ENCODE results near the gene ARHGEF3. TPM values are rescaled to one million over a fixed set of nuclear protein-coding genes. Genes with fewer than 3 reads are reported as not detected.

Gene ARHGEF3
- total RNA-seq, 1 experiment from 2014 or later = 1.3 TPM

DNA sequence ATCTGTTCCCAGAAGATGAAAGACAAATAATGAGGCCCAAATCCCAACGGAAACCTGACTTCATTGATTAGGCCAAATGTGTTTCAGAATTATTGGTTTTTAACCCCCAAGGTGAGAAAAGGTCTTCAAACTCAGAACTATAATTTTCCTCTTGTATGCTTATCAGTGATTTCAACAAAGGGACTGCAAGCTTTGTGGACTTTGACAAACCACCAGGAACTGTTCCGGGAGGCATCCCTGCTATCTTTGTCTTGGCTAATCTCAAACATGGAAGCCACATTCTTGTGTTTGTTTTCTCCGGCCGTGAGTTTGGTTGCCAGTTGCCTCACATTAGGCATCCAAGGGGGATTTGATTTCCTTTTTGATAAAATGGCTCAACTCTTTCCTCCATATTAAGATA is 19.5 kb downstream of the ARHGEF3 start:
- no peak for TF ChIP-seq EZH2 (IDR thresholded peaks at IDR 0.05; ENCODE audit: borderline replicate concordance, low read depth, low read length, poor library complexity, severe bottlenecking)
- no peaks in the 10 kb centered on the region for H3K9me3 ChIP-seq (ENCODE audit: low read depth, low read length, poor library complexity, severe bottlenecking)
- DNase-seq (ENCODE audit: low spot score) = no peak
- H3K4me1 ChIP-seq (ENCODE audit: insufficient read depth, low read length, poor library complexity, severe bottlenecking) = no peaks in the 10 kb centered on the region
- no peaks in the 10 kb centered on the region for H3K27me3 ChIP-seq (replicated peaks; ENCODE audit: insufficient read depth, low read depth, low read length, poor library complexity)
- intact Hi-C loops (cut with micrococcal nuclease; ENCODE audit: unreplicated experiment) = no loop called here
- BruUV-seq (replicated peaks) = no TSS peak
- H3K4me3 ChIP-seq (ENCODE audit: low read depth, low read length, poor library complexity, severe bottlenecking) = no peak overlapping the region
- no peak overlapping the region for H3K27ac ChIP-seq (ENCODE audit: low read depth, low read length, poor library complexity, severe bottlenecking)
- H3K36me3 ChIP-seq (ENCODE audit: insufficient read depth, low read length, poor library complexity, severe bottlenecking) = no peaks in the 10 kb centered on the region
- POLR2A ChIA-PET (ENCODE audit: low non-redundant PET) = no interaction called here
- CTCF ChIA-PET = no interaction called here

DNA sequence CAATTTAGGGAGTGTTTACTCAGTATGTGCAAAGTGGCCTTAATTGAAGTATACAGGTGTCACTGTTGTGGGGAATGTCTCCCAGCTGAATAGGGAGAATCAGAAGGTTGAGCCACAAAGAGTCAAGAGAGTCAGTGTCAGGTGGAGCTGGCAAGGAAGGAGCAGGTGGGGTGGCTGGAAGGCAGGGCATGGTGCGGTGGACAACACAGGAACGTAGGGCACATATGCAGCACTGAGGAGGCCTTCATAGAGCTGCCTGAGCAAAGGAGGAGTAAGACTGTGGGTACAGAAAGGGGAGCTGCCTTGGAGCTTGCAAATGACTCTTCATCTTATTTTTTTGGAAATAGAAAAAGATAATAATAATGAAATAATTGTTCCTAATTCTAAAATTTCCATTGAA is 20.0 kb downstream of the ARHGEF3 start:
- Histone ChIP-seq H3K27me3 (replicated peaks; ENCODE audit: insufficient read depth, low read depth, low read length, poor library complexity) (no peaks in the 10 kb centered on the region), H3K27ac (ENCODE audit: low read depth, low read length, poor library complexity, severe bottlenecking) (no peak overlapping the region), H3K9me3 (ENCODE audit: low read depth, low read length, poor library complexity, severe bottlenecking) (no peaks in the 10 kb centered on the region), H3K4me3 (ENCODE audit: low read depth, low read length, poor library complexity, severe bottlenecking) (no peak overlapping the region), H3K4me1 (ENCODE audit: insufficient read depth, low read length, poor library complexity, severe bottlenecking) (no peaks in the 10 kb centered on the region), H3K36me3 (ENCODE audit: insufficient read depth, low read length, poor library complexity, severe bottlenecking) (no peaks in the 10 kb centered on the region)
- intact Hi-C loops (cut with micrococcal nuclease; ENCODE audit: unreplicated experiment) = no loop called here
- TF ChIP-seq, protein P1, sequence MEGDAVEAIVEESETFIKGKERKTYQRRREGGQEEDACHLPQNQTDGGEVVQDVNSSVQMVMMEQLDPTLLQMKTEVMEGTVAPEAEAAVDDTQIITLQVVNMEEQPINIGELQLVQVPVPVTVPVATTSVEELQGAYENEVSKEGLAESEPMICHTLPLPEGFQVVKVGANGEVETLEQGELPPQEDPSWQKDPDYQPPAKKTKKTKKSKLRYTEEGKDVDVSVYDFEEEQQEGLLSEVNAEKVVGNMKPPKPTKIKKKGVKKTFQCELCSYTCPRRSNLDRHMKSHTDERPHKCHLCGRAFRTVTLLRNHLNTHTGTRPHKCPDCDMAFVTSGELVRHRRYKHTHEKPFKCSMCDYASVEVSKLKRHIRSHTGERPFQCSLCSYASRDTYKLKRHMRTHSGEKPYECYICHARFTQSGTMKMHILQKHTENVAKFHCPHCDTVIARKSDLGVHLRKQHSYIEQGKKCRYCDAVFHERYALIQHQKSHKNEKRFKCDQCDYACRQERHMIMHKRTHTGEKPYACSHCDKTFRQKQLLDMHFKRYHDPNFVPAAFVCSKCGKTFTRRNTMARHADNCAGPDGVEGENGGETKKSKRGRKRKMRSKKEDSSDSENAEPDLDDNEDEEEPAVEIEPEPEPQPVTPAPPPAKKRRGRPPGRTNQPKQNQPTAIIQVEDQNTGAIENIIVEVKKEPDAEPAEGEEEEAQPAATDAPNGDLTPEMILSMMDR (conservative IDR thresholded peaks at IDR 0.05; ENCODE audit: low read depth, low read length) = no peak
- TF ChIP-seq EZH2 (IDR thresholded peaks at IDR 0.05; ENCODE audit: borderline replicate concordance, low read depth, low read length, poor library complexity, severe bottlenecking) = no peak
- ChIA-PET CTCF (interaction anchor here (0.6 kb wide), 1 partner anchor 109 kb away, joined by 7 read pairs; no protein-coding TSS in a partner anchor), POLR2A (ENCODE audit: low non-redundant PET) (no interaction called here)
- no peak for DNase-seq (ENCODE audit: low spot score)
- no TSS peak for BruUV-seq (replicated peaks)

DNA sequence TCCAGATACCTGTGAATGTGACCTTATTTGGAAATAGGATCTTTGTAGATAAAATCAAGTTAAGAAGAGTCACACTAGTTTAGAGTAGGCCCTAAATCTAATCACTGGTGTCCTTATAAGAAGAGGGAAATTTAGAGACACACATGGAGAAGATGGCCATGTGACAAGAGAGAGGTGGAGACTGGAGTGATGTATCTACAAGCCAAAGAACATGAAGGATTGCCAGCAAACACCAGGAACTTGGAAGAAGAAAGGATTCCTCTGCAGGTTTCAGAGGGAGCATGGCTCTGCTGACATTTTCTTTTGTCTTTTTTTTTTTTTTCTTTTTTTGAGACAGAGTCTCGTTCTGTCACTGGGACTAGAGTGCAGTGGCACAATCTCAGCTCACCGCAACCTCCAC is 20.8 kb downstream of the ARHGEF3 start:
- ChIA-PET POLR2A (ENCODE audit: low non-redundant PET) (no interaction called here), CTCF (no interaction called here)
- no peaks in the 10 kb centered on the region for H3K36me3 ChIP-seq (ENCODE audit: insufficient read depth, low read length, poor library complexity, severe bottlenecking)
- no peaks in the 10 kb centered on the region for H3K9me3 ChIP-seq (ENCODE audit: low read depth, low read length, poor library complexity, severe bottlenecking)
- H3K27me3 ChIP-seq (replicated peaks; ENCODE audit: insufficient read depth, low read depth, low read length, poor library complexity) = no peaks in the 10 kb centered on the region
- no peaks in the 10 kb centered on the region for H3K4me1 ChIP-seq (ENCODE audit: insufficient read depth, low read length, poor library complexity, severe bottlenecking)
- intact Hi-C loops (cut with micrococcal nuclease; ENCODE audit: unreplicated experiment) = no loop called here
- TF ChIP-seq EZH2 (IDR thresholded peaks at IDR 0.05; ENCODE audit: borderline replicate concordance, low read depth, low read length, poor library complexity, severe bottlenecking) = no peak
- TF ChIP-seq, protein P1 (conservative IDR thresholded peaks at IDR 0.05; ENCODE audit: low read depth, low read length) = no peak
- no peak overlapping the region for H3K27ac ChIP-seq (ENCODE audit: low read depth, low read length, poor library complexity, severe bottlenecking)
- no peak overlapping the region for H3K4me3 ChIP-seq (ENCODE audit: low read depth, low read length, poor library complexity, severe bottlenecking)
- DNase-seq (ENCODE audit: low spot score) = no peak
- BruUV-seq (replicated peaks) = no TSS peak

DNA sequence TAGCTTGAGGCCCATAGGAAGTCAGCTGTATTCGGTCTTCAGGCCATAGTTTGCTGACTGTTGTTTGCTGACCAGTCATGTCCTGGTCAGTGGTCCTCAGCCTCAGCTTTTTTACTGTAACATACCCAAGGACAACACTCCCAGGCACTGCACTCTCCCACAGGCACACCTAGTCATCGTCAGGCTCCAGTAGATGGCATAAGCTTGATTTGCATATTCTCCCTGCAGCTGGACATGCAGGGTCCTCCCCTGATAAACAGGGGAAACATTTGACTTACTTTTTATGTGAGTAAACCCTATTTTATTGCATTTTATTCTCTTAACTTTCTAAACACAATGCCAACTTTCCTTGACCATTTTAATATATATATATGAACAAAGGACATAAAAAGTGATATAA is 22.9 kb downstream of the ARHGEF3 start:
- POLR2A ChIA-PET (ENCODE audit: low non-redundant PET) = interaction anchor here (0.6 kb wide), 1 partner anchor 1587 kb away, joined by 3 read pairs; no protein-coding TSS in a partner anchor
- H3K27ac ChIP-seq (ENCODE audit: low read depth, low read length, poor library complexity, severe bottlenecking) = no peak overlapping the region
- TF ChIP-seq EZH2 (IDR thresholded peaks at IDR 0.05; ENCODE audit: borderline replicate concordance, low read depth, low read length, poor library complexity, severe bottlenecking) = no peak
- TF ChIP-seq, protein P1 (conservative IDR thresholded peaks at IDR 0.05; ENCODE audit: low read depth, low read length) = no peak
- BruUV-seq (replicated peaks) = no TSS peak
- H3K36me3 ChIP-seq (ENCODE audit: insufficient read depth, low read length, poor library complexity, severe bottlenecking) = no peaks in the 10 kb centered on the region
- no peaks in the 10 kb centered on the region for H3K4me1 ChIP-seq (ENCODE audit: insufficient read depth, low read length, poor library complexity, severe bottlenecking)
- CTCF ChIA-PET = no interaction called here
- H3K4me3 ChIP-seq (ENCODE audit: low read depth, low read length, poor library complexity, severe bottlenecking) = no peak overlapping the region
- intact Hi-C loops (cut with micrococcal nuclease; ENCODE audit: unreplicated experiment) = no loop called here
- DNase-seq (ENCODE audit: low spot score) = no peak
- no peaks in the 10 kb centered on the region for H3K27me3 ChIP-seq (replicated peaks; ENCODE audit: insufficient read depth, low read depth, low read length, poor library complexity)
- no peaks in the 10 kb centered on the region for H3K9me3 ChIP-seq (ENCODE audit: low read depth, low read length, poor library complexity, severe bottlenecking)

Measured in A673 (cell line).